SK-N-SH treated with all-trans-retinoic acid at 6 μM for 48 hours (cell line): ENCODE data around the gene SMYD3.

Experiments
- ARNTL ChIP-seq: fragments of 450-650 bp; formaldehyde crosslinking; IDR thresholded peaks from 2 replicates; pipeline ENCODE4 v1.5.0; 2020; ENCODE audit warnings: low read depth, mild to moderate bottlenecking, moderate library complexity, borderline replicate concordance
- GLIS3 ChIP-seq: fragments of 250-450 bp; sonication (Bioruptor Pico); IDR thresholded peaks from 2 replicates; pipeline ENCODE4 v1.5.0; 2020; ENCODE audit warnings: mild to moderate bottlenecking, moderate library complexity
- OSR1 ChIP-seq: fragments of 250-450 bp; sonication (Bioruptor Pico); IDR thresholded peaks from 2 replicates; pipeline ENCODE4 v1.8.0; 2022; ENCODE audit warnings: moderate library complexity, mild to moderate bottlenecking, inconsistent platforms
- SNAI2 ChIP-seq: fragments of 250-450 bp; sonication (Bioruptor Pico); IDR thresholded peaks from 2 replicates; pipeline ENCODE4 v1.5.0; 2020; ENCODE audit warnings: mild to moderate bottlenecking, moderate library complexity
- ZC3H10 ChIP-seq: fragments of 250-450 bp; sonication (Bioruptor Pico); IDR thresholded peaks from 2 replicates; pipeline ENCODE4 v1.5.1; 2021; ENCODE audit warnings: mild to moderate bottlenecking, moderate library complexity
- ZFP30 ChIP-seq: fragments of 450-650 bp; formaldehyde crosslinking; IDR thresholded peaks from 2 replicates; pipeline ENCODE4 v1.5.0; 2022; ENCODE audit warnings: mild to moderate bottlenecking, moderate library complexity
- ZNF565 ChIP-seq: fragments of 450-650 bp; formaldehyde crosslinking; conservative IDR thresholded peaks from 2 replicates; pipeline ENCODE4 v1.5.0; 2020; ENCODE audit warnings: low read depth, mild to moderate bottlenecking, moderate library complexity
- TF ChIP-seq, protein P1 (sequence below): fragments of 250-450 bp; sonication (Bioruptor Pico); IDR thresholded peaks from 2 replicates; pipeline ENCODE4 v1.8.0; 2020; ENCODE audit warnings: mild to moderate bottlenecking, moderate library complexity, borderline replicate concordance
- TF ChIP-seq, protein P2 (sequence below): fragments of 250-450 bp; sonication (Bioruptor Pico); IDR thresholded peaks from 2 replicates; pipeline ENCODE4 v1.5.1; 2020; ENCODE audit warnings: low read depth, mild to moderate bottlenecking, moderate library complexity

DNA sequence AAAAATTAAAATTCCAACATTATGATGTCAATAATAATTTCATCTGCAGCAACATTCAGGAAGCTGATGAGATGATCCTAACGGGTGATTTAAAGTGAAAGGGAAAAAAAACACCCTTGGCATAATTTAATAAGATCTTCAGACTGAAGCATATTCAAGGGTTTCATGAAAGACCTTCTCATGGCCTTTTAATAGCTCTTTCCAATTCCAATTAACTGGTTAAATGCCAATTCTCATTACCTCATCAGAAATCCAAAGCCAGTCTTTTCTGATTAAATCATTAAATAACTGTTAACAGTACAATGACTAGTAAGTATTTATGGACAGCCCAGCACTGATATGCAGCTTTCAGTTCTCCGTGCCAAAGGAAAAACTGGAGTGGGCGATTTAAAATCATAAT lies 407.5 kb downstream of the SMYD3 start:
- TF ChIP-seq OSR1 (CRISPR knock-in tag): no peak
- TF ChIP-seq, protein P1, sequence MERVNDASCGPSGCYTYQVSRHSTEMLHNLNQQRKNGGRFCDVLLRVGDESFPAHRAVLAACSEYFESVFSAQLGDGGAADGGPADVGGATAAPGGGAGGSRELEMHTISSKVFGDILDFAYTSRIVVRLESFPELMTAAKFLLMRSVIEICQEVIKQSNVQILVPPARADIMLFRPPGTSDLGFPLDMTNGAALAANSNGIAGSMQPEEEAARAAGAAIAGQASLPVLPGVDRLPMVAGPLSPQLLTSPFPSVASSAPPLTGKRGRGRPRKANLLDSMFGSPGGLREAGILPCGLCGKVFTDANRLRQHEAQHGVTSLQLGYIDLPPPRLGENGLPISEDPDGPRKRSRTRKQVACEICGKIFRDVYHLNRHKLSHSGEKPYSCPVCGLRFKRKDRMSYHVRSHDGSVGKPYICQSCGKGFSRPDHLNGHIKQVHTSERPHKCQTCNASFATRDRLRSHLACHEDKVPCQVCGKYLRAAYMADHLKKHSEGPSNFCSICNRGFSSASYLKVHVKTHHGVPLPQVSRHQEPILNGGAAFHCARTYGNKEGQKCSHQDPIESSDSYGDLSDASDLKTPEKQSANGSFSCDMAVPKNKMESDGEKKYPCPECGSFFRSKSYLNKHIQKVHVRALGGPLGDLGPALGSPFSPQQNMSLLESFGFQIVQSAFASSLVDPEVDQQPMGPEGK: no peak
- TF ChIP-seq ZFP30 (CRISPR knock-in tag): no peak
- no peak for TF ChIP-seq ZC3H10 (CRISPR knock-in tag)
- no peak for TF ChIP-seq ZNF565 (CRISPR knock-in tag)
- TF ChIP-seq ARNTL (CRISPR knock-in tag): no peak
- TF ChIP-seq, protein P2, sequence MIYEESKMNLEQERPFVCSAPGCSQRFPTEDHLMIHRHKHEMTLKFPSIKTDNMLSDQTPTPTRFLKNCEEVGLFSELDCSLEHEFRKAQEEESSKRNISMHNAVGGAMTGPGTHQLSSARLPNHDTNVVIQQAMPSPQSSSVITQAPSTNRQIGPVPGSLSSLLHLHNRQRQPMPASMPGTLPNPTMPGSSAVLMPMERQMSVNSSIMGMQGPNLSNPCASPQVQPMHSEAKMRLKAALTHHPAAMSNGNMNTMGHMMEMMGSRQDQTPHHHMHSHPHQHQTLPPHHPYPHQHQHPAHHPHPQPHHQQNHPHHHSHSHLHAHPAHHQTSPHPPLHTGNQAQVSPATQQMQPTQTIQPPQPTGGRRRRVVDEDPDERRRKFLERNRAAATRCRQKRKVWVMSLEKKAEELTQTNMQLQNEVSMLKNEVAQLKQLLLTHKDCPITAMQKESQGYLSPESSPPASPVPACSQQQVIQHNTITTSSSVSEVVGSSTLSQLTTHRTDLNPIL (CRISPR knock-in tag): no peak; the same call in 1 of the 2 replicates
- no peak for TF ChIP-seq GLIS3 (CRISPR knock-in tag)
- TF ChIP-seq SNAI2: no peak
